OCI-LY3 (cell line): ENCODE data around the gene CTNNBL1.
"Not testable (repeated sequence)": the region's sequence is repeated elsewhere in the genome, so short reads cannot be mapped to it uniquely, and the experiment has no call there.

Source experiments
- H2AFZ ChIP-seq: fragments of 200-600, 300-600 bp; shearing (Covaris generic); 2 replicates; pipeline ENCODE4 v1.6.0; 2014; ENCODE audit warnings: antibody characterized with exemption, low read depth, low read length
- H3K27ac ChIP-seq: fragments of 200-600, 300-600 bp; sonication (generic); 2 replicates; pipeline ENCODE4 v1.5.1; 2014; ENCODE audit warnings: mild to moderate bottlenecking, low read length, moderate library complexity, mixed read lengths
- H3K27me3 ChIP-seq: fragments of 200-600, 300-600 bp; sonication (generic); 2 replicates; pipeline ENCODE4 v1.6.1; 2014; ENCODE audit warnings: low read depth, low read length, mixed read lengths
- H3K36me3 ChIP-seq: fragments of 200-600, 300-600 bp; sonication (generic); replicated peaks from 2 replicates; pipeline ENCODE3; 2014; ENCODE audit warnings: low read depth, low read length, mixed read lengths
- H3K4me1 ChIP-seq: fragments of 300-600, 200-600 bp; sonication (generic); 2 replicates; pipeline ENCODE4 v1.6.1; 2014; ENCODE audit warnings: low read length, mixed read lengths
- H3K4me2 ChIP-seq: fragments of 200-600, 300-600 bp; sonication (generic); 2 replicates; pipeline ENCODE4 v1.6.1; 2014; ENCODE audit warnings: low read length, mixed read lengths
- H3K4me3 ChIP-seq: fragments of 300-600, 200-600 bp; sonication (generic); 2 replicates; pipeline ENCODE4 v1.5.1; 2014; ENCODE audit warnings: antibody characterized with exemption, mild to moderate bottlenecking, low read length, moderate library complexity
- H3K79me2 ChIP-seq: fragments of 300-600, 200-600 bp; shearing (Covaris generic); 2 replicates; pipeline ENCODE4 v1.6.1; 2014; ENCODE audit warnings: mild to moderate bottlenecking, low read length, mixed read lengths
- H3K9ac ChIP-seq: fragments of 300-600, 200-600 bp; shearing (Covaris generic); 2 replicates; pipeline ENCODE4 v1.6.0; 2014; ENCODE audit warnings: mild to moderate bottlenecking, low read length, moderate library complexity
- H3K9me3 ChIP-seq: fragments of 200-600, 300-600 bp; shearing (Covaris generic); 2 replicates; pipeline ENCODE4 v1.6.1; 2014; ENCODE audit warnings: low read length, mixed read lengths; ENCODE audit not compliant: insufficient read depth
- H4K20me1 ChIP-seq: fragments of 200-600, 300-600 bp; sonication (generic); 2 replicates; pipeline ENCODE4 v1.6.1; 2016; ENCODE audit warnings: low read length, mixed read lengths; ENCODE audit not compliant: insufficient read depth
- CTCF ChIP-seq: fragments of 200-600, 300-600 bp; sonication (generic); IDR thresholded peaks from 2 replicates; pipeline ENCODE4 v1.5.1; 2014; ENCODE audit warnings: antibody characterized with exemption, low read length, low read depth
- EZH2phosphoT487 ChIP-seq: fragments of 200-600 bp; shearing (Covaris generic); IDR thresholded peaks from 2 replicates; pipeline ENCODE4 v1.6.1; 2018; ENCODE audit warnings: antibody characterized with exemption, mixed run types, low read depth

Gene CTNNBL1

GRCh38 chr20:37853823-37854375 lies 160.1 kb downstream of the CTNNBL1 start:
- TF ChIP-seq EZH2phosphoT487 (no peak), CTCF (no peak)
- H3K36me3 ChIP-seq = peaks cover 66% of the 10 kb centered on the region
- 0 out of 2 replicates have a peak, but pooled peaks cover 7% of the 10 kb centered on the region for H4K20me1 ChIP-seq
- H3K4me2 ChIP-seq = peak overlapping the region; percentile 57
- peak overlapping the region; percentile 10 for H3K4me3 ChIP-seq
- H3K27ac ChIP-seq = peak overlapping the region; percentile 70
- peaks cover 49% of the 10 kb centered on the region for H3K4me1 ChIP-seq
- no peaks in the 10 kb centered on the region for H3K79me2 ChIP-seq
- H2AFZ ChIP-seq = no peak overlapping the region
- H3K9ac ChIP-seq = peak overlapping the region; percentile 11; the same call in 1 of the 2 replicates
- H3K27me3 ChIP-seq = no peaks in the 10 kb centered on the region
- H3K9me3 ChIP-seq = no peaks in the 10 kb centered on the region

GRCh38 chr20:37856034-37856433 lies 162.2 kb downstream of the CTNNBL1 start:
- H3K4me2 ChIP-seq, H3K79me2 ChIP-seq, H3K27ac ChIP-seq, H3K27me3 ChIP-seq, H3K9ac ChIP-seq, H3K9me3 ChIP-seq, H3K4me3 ChIP-seq, H2AFZ ChIP-seq, H4K20me1 ChIP-seq: not testable (repeated sequence)
- Histone ChIP-seq H3K4me1 (peaks cover 46% of the 10 kb centered on the region), H3K36me3 (peaks cover 67% of the 10 kb centered on the region)

DNA sequence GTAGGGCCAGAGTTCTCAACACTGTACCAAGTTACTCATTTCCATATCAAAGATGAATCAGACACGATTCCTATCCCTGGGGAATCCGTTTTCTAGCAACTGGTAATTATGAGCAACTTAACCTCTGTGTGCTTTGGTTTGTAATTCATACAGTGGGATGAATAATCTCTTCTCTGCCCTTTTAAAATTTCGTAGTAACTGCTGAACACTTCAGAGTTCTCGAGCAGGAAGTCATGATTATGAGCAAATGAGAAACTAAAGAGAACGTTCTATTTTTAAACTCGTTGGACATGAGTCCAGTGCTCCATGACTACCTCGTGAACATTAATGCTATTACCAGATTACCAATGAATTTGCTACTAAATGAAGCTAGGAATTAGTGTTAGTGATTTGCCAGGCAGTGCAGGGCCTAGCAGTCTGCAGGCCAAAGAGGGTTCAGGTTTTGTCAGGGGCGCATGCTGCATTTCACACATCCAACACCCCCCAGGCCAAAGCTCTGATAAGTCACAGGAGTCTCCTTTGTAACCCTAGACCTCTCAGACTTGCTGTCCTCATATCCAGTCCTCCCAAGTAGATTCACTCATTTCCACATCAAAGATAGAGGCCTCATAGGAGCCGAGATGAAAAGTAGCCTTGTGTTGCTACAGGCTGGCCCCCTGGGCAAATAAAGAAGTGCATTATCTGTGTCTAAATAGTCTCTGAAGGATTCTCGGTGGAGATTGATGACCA lies 163.3 kb downstream of the CTNNBL1 start:
- peaks cover 35% of the 10 kb centered on the region for H3K4me1 ChIP-seq
- no peak overlapping the region for H3K9ac ChIP-seq
- no peak overlapping the region for H3K27ac ChIP-seq
- no peak overlapping the region for H2AFZ ChIP-seq
- no peak for TF ChIP-seq EZH2phosphoT487
- TF ChIP-seq CTCF = no peak
- H3K4me2 ChIP-seq = no peak overlapping the region
- H3K36me3 ChIP-seq = peaks cover 66% of the 10 kb centered on the region
- no peaks in the 10 kb centered on the region for H3K27me3 ChIP-seq
- H4K20me1 ChIP-seq = 0 out of 2 replicates have a peak, but pooled peaks cover 7% of the 10 kb centered on the region
- H3K9me3 ChIP-seq = no peaks in the 10 kb centered on the region
- H3K4me3 ChIP-seq = no peak overlapping the region
- H3K79me2 ChIP-seq = no peaks in the 10 kb centered on the region

DNA sequence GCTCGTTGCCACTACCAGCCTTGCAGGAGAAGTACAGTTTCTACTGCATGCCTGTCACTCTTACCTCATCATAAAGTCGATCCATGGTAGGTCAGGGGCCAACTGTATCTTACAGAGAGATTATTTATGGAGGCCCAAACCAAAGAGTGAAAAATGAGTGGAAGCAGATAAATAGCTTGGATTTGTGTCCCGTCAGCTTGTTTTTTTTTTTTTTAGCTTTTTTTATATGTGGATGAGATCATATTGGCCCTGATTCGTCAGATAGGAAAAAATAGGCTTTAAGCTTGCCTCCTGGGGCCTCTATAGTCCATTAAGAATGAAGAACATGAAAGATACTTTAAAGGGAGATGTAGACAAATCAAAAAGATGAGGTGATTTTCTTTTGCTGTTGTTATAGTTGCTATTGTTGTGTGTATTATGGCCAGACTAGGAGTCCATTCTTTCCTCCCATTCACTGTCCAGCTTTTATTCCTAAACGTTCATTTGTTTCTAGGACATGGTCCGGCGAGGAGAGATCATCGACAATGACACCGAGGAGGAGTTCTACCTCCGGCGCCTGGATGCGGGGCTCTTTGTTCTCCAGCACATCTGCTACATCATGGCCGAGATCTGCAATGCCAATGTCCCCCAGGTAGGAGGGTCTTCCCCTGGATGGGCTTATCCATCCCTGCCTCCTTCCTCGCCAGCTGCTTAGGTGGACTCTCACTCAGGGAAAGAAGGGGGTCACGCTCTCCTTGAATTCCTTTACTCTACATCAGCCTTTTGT lies 165.8 kb downstream of the CTNNBL1 start:
- no peak overlapping the region for H3K4me2 ChIP-seq
- no peaks in the 10 kb centered on the region for H3K27me3 ChIP-seq
- peaks cover 11% of the 10 kb centered on the region for H3K4me1 ChIP-seq
- no peak overlapping the region for H3K27ac ChIP-seq
- H3K79me2 ChIP-seq = no peaks in the 10 kb centered on the region
- TF ChIP-seq EZH2phosphoT487 (no peak), CTCF (no peak)
- H3K36me3 ChIP-seq = peaks cover 61% of the 10 kb centered on the region
- H3K9me3 ChIP-seq = no peaks in the 10 kb centered on the region
- H3K9ac ChIP-seq = no peak overlapping the region
- no peak overlapping the region for H3K4me3 ChIP-seq
- H2AFZ ChIP-seq = no peak overlapping the region
- no peaks in the 10 kb centered on the region for H4K20me1 ChIP-seq
